HepG2 (cell line): ENCODE results near the gene ARHGAP23. TPM values are rescaled to one million over a fixed set of nuclear protein-coding genes. Genes with fewer than 3 reads are reported as not detected.
A peak's percentile ranks its signal among the peaks of the same experiment; 100 is the strongest.

Experiments used
- CBFB ChIP-seq: sonication (generic); formaldehyde crosslinking; IDR thresholded peaks from 2 replicates; pipeline ENCODE4 v1.4.0; 2020; ENCODE audit warnings: missing genetic modification reagents
- CERS6 ChIP-seq: sonication (generic); formaldehyde crosslinking; IDR thresholded peaks from 2 replicates; pipeline ENCODE4 v1.5.0; 2020; ENCODE audit warnings: missing genetic modification reagents
- CSRNP1 ChIP-seq: sonication (generic); formaldehyde crosslinking; IDR thresholded peaks from 2 replicates; pipeline ENCODE4 v1.8.1; 2023; ENCODE audit warnings: mild to moderate bottlenecking, missing genetic modification reagents
- ELK4 ChIP-seq: sonication (generic); formaldehyde crosslinking; IDR thresholded peaks from 2 replicates; pipeline ENCODE4 v1.9.0; 2021; ENCODE audit warnings: missing genetic modification reagents, borderline replicate concordance
- FOXJ3 ChIP-seq: sonication (generic); formaldehyde crosslinking; IDR thresholded peaks from 2 replicates; pipeline ENCODE4 v1.4.0; 2020; ENCODE audit warnings: missing genetic modification reagents, mild to moderate bottlenecking, borderline replicate concordance
- MAF1 ChIP-seq: sonication (generic); formaldehyde crosslinking; IDR thresholded peaks from 2 replicates; pipeline ENCODE4 v1.5.0; 2020; ENCODE audit warnings: missing genetic modification reagents, borderline replicate concordance
- PHB2 ChIP-seq: fragments of 450-650 bp; IDR thresholded peaks from 2 replicates; pipeline ENCODE4 v1.6.1; 2018; ENCODE audit not compliant: partially characterized antibody
- POLR2G ChIP-seq: fragments of 200-400 bp; formaldehyde crosslinking; IDR thresholded peaks from 2 replicates; pipeline ENCODE4 v1.6.1; 2018; ENCODE audit warnings: mild to moderate bottlenecking, low read depth, low read length, moderate library complexity
- SP2 ChIP-seq: sonication (generic); formaldehyde crosslinking; IDR thresholded peaks from 2 replicates; pipeline ENCODE4 v1.5.1; 2020; ENCODE audit warnings: mild to moderate bottlenecking, missing genetic modification reagents
- ZBTB7A ChIP-seq: sonication (generic); formaldehyde crosslinking; IDR thresholded peaks from 2 replicates; pipeline ENCODE4 v1.8.0; 2022; ENCODE audit warnings: mild to moderate bottlenecking, missing genetic modification reagents
- ZHX1 ChIP-seq: sonication (generic); formaldehyde crosslinking; IDR thresholded peaks from 2 replicates; pipeline ENCODE4 v1.8.1; 2022; ENCODE audit warnings: low read depth, mild to moderate bottlenecking, missing genetic modification reagents
- ZNF225 ChIP-seq: sonication (generic); formaldehyde crosslinking; IDR thresholded peaks from 2 replicates; pipeline ENCODE4 v1.4.0; 2020; ENCODE audit warnings: mild to moderate bottlenecking, missing genetic modification reagents
- ZNF335 ChIP-seq: sonication (generic); formaldehyde crosslinking; IDR thresholded peaks from 2 replicates; pipeline ENCODE4 v1.4.0; 2020; ENCODE audit warnings: missing genetic modification reagents
- ZNF34 ChIP-seq: sonication (generic); formaldehyde crosslinking; IDR thresholded peaks from 2 replicates; pipeline ENCODE4 v1.4.0; 2020; ENCODE audit warnings: mild to moderate bottlenecking, missing genetic modification reagents, borderline replicate concordance
- ZNF564 ChIP-seq: sonication (generic); formaldehyde crosslinking; IDR thresholded peaks from 2 replicates; pipeline ENCODE4 v1.8.1; 2023; ENCODE audit warnings: mild to moderate bottlenecking, missing genetic modification reagents
- ZNF781 ChIP-seq: sonication (generic); formaldehyde crosslinking; IDR thresholded peaks from 2 replicates; pipeline ENCODE4 v1.5.1; 2020; ENCODE audit warnings: borderline replicate concordance, mild to moderate bottlenecking, missing genetic modification reagents; ENCODE audit errors: not compliant biosample characterization
- polyA plus RNA-seq, 8 experiments: library from polyadenylated mRNA; depleted of rRNA in 3 of 8; stranded (reverse) in 7 of 8; unstranded in 1 of 8; fragments of >200 nt; fragmentation: Illumina TruSeq in 4 of 8; extraction: Trizol in 4 of 8; gene quantifications; 2 replicates each; pipeline versions ENCODE4 v1.2.1 to v1.2.3, GENCODE V29; 2011 to 2016; ENCODE audit warnings: low read depth in 4 of 8, missing spikeins in 1 of 8, mixed read lengths in 1 of 8; ENCODE audit not compliant: insufficient read depth in 1 of 8
- total RNA-seq, 5 experiments: library from RNA; depleted of rRNA; stranded (reverse); fragments of >200 nt; fragmentation: Illumina TruSeq; extraction: Trizol; gene quantifications; 2 replicates each; pipeline ENCODE4 v1.2.3, GENCODE V29; 2016; ENCODE audit warnings: low read depth in 1 of 5

ARHGAP23 gene
- total and polyA plus RNA-seq, 2 of the 13 experiments (the other 11 are each of a cell fraction or from before 2014, with no cell fraction given), result 0.03 TPM; not detected in 1

- TF ChIP-seq ZNF335 (CRISPR knock-in tag) (0 out of 2 replicates have a peak, but pooled peaks have one; percentile 32), SP2 (no peak), CSRNP1 (CRISPR knock-in tag) (peak; percentile 83), ZBTB7A (CRISPR knock-in tag) (no peak), ZNF225 (CRISPR knock-in tag) (peak; percentile 70; the same call in 1 of the 2 replicates), ELK4 (CRISPR knock-in tag) (no peak), MAF1 (CRISPR knock-in tag) (no peak), ZNF781 (peak; percentile 50), PHB2 (no peak), ZHX1 (CRISPR knock-in tag) (0 out of 2 replicates have a peak, but pooled peaks have one; percentile 23), ZNF564 (CRISPR knock-in tag) (no peak), CERS6 (no peak), FOXJ3 (CRISPR knock-in tag) (no peak), POLR2G (no peak), ZNF34 (CRISPR knock-in tag) (0 out of 2 replicates have a peak, but pooled peaks have one; percentile 63), CBFB (CRISPR knock-in tag) (no peak)
Observed at GRCh38 chr17:38557836-38558727, 129.8 kb downstream of the ARHGAP23 start (continued).
